Mesodermal cell (in vitro differentiated cells): Measurements from ENCODE around the gene RABL6. TPM values are rescaled to one million over a fixed set of nuclear protein-coding genes. Genes with fewer than 3 reads are reported as not detected.
"Not testable (repeated sequence)": the region's sequence is repeated elsewhere in the genome, so short reads cannot be mapped to it uniquely, and the experiment has no call there.

Experiments
- H3K27ac ChIP-seq: 2 replicates; pipeline ENCODE4 v1.7.0; 2013; ENCODE audit warnings: mild to moderate bottlenecking, low read depth, low read length, moderate library complexity; ENCODE audit not compliant: severe bottlenecking
- H3K36me3 ChIP-seq: 2 replicates; pipeline ENCODE4 v1.7.1; 2013; ENCODE audit warnings: mild to moderate bottlenecking, low read length, moderate library complexity; ENCODE audit not compliant: control insufficient read depth, insufficient read depth
- H3K4me1 ChIP-seq: one replicate; pipeline ENCODE4 v1.7.1; 2013; ENCODE audit warnings: mild to moderate bottlenecking, low read length; ENCODE audit not compliant: insufficient read depth, control insufficient read depth, poor library complexity, severe bottlenecking
- H3K4me3 ChIP-seq: 2 replicates; pipeline ENCODE4 v1.7.0; 2013; ENCODE audit warnings: low read length, control low read depth, mild to moderate bottlenecking; ENCODE audit not compliant: insufficient read depth, poor library complexity, severe bottlenecking; ENCODE audit errors: extremely low read depth
- H3K9me3 ChIP-seq: 2 replicates; pipeline ENCODE4 v1.7.1; 2013; ENCODE audit warnings: mild to moderate bottlenecking, low read length, moderate library complexity; ENCODE audit not compliant: control insufficient read depth
- WGBS, 2 experiments: methylation state at CpG; one replicate each; pipeline ENCODE4 v1.1.5; 2013; ENCODE audit warnings: missing lambda C conversion rate in 2 of 2; ENCODE audit not compliant: insufficient coverage in 2 of 2; 5-methylcytosine and 5-hydroxymethylcytosine counted together
- polyA plus RNA-seq, 2 experiments: library from polyadenylated mRNA; stranded (reverse); fragments of 50-300 nt; gene quantifications; one replicate each; pipeline ENCODE4 v1.2.3, GENCODE V29; 2013

The RABL6 gene, protein sequence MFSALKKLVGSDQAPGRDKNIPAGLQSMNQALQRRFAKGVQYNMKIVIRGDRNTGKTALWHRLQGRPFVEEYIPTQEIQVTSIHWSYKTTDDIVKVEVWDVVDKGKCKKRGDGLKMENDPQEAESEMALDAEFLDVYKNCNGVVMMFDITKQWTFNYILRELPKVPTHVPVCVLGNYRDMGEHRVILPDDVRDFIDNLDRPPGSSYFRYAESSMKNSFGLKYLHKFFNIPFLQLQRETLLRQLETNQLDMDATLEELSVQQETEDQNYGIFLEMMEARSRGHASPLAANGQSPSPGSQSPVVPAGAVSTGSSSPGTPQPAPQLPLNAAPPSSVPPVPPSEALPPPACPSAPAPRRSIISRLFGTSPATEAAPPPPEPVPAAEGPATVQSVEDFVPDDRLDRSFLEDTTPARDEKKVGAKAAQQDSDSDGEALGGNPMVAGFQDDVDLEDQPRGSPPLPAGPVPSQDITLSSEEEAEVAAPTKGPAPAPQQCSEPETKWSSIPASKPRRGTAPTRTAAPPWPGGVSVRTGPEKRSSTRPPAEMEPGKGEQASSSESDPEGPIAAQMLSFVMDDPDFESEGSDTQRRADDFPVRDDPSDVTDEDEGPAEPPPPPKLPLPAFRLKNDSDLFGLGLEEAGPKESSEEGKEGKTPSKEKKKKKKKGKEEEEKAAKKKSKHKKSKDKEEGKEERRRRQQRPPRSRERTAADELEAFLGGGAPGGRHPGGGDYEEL
- 153 TPM for polyA plus RNA-seq (2013, experiment 1 of 2)
- polyA plus RNA-seq (2013, experiment 2 of 2), result 143 TPM

- H3K4me1 ChIP-seq, result peaks cover 24% of the 10 kb centered on the region
- no peaks in the 10 kb centered on the region for H3K9me3 ChIP-seq
- peak within 1 kb of the TSS; percentile 84 for H3K4me3 ChIP-seq
- peak within 1 kb of the TSS; percentile 66 for H3K27ac ChIP-seq
- 1% methylated on average over 71 to 90 of the region's 96 CpGs for WGBS, 2 experiments
- H3K36me3 ChIP-seq, result peaks cover 37% of the 10 kb centered on the region
Observed at GRCh38 chr9:136807281-136808074, at the start of gene RABL6. Gene RABL6, plus strand, starts transcription at chr9:136807948. Its CDS starts 249 bp downstream, at chr9:136808197.

GRCh38 chr9:136759001-136759400 lies 48.7 kb upstream of the RABL6 start:
- Histone ChIP-seq H3K36me3 (no peaks in the 10 kb centered on the region), H3K4me1 (peaks cover 3% of the 10 kb centered on the region), H3K4me3 (no peak overlapping the region), H3K27ac (no peak overlapping the region), H3K9me3 (no peaks in the 10 kb centered on the region)
- WGBS, 2 experiments, result 88 to 92% methylated on average over 7 to 9 of the region's 9 CpGs

DNA sequence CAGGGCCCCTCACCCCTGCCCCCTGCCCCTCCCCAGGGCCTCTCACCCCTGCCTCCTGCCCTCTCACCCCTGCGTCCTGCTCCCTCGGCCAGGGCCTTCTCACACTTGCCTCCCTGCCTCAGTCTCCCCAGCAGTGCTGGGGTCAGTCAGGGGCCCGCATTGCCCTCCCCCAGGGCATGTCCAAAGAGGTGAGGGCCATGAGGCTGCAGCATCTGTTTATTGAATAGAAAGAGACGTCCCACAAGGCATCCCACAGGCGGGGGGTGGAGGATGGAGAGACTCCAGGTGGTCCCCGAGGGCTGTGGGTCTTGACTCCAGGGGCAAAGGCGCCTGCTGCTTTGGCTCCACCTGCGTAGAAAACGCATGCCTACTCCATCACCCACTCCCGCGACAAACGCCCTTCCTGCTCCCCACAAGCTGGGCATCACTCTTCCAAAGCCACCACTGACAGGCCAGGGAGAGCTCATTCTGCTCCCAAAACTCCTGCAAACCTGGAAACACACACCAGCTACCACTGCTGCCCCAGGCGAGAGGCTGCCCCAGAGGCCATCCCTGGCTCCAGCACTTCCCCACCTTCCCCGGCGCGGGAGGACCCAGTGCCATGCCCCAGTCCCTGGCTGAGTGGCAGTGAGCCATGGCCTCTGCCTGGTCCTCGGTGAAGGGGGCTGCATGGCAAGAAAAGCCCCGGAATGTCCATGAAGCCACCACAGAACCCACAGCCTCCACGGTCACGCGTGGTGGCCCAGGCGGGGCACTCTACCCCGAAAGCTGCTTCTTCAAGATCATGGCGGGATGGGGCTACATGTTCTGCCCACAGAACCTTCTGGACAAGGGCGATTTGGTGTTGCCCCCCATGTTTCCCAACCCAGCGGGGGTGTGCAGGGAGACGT lies 48.1 kb upstream of the RABL6 start:
- Histone ChIP-seq H3K4me1 (peaks cover 6% of the 10 kb centered on the region), H3K27ac (no peak overlapping the region), H3K36me3 (no peaks in the 10 kb centered on the region), H3K9me3 (no peaks in the 10 kb centered on the region), H3K4me3 (no peak overlapping the region)
- WGBS, 2 experiments, result 93 to 94% methylated on average over 24 of the region's 27 CpGs

DNA sequence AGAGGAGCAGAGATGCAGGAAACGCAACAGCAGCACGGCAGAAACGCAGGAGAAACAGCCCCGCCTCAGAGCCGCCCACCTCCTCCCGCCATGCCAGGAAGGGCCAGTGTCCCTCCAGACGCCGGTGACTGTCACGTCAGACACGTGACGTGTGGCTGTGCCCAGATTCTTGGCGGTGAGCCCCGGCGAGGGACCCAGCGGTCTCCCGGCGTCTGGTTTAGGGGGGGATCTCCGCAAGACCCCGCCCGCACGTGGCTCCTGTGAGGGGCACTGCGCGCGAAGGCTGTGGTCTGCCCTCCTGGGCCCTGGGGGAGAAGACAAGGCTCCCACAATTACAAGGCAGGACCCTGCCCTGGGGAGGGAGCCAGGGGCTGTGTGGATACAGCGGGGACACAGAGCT lies 47.3 kb upstream of the RABL6 start:
- Histone ChIP-seq H3K36me3 (no peaks in the 10 kb centered on the region), H3K9me3 (no peaks in the 10 kb centered on the region), H3K27ac (no peak overlapping the region), H3K4me1 (peaks cover 12% of the 10 kb centered on the region), H3K4me3 (no peak overlapping the region)
- WGBS, 2 experiments, result 90 to 91% methylated on average over 19 to 23 of the region's 25 CpGs

GRCh38 chr9:136760834-136761544 lies 46.8 kb upstream of the RABL6 start:
- 75 to 77% methylated on average over 19 to 21 of the region's 22 CpGs for WGBS, 2 experiments
- H3K9me3 ChIP-seq, H3K27ac ChIP-seq: not testable (repeated sequence)

GRCh38 chr9:136761545-136761981 lies 46.2 kb upstream of the RABL6 start:
- WGBS, 2 experiments, result 90 to 93% methylated on average over 11 to 13 of the region's 13 CpGs
- no peaks in the 10 kb centered on the region for H3K9me3 ChIP-seq
- no peaks in the 10 kb centered on the region for H3K36me3 ChIP-seq
- H3K4me3 ChIP-seq, result no peak overlapping the region
- H3K27ac ChIP-seq, result no peak overlapping the region
- H3K4me1 ChIP-seq, result peaks cover 12% of the 10 kb centered on the region

More at GRCh38 chr9:136760834-136761544, 46.8 kb upstream of the RABL6 start:
- not testable (repeated sequence) for H3K4me3 ChIP-seq, H3K36me3 ChIP-seq
- H3K4me1 ChIP-seq, result peaks cover 12% of the 10 kb centered on the region

- WGBS, 2 experiments, result 90 to 94% methylated on average over 3 to 13 of the region's 17 CpGs
- H3K4me1 ChIP-seq, result peaks cover 12% of the 10 kb centered on the region
Observed at GRCh38 chr9:136762221-136762691, 45.5 kb upstream of the RABL6 start.

GRCh38 chr9:136762915-136763648 lies 44.7 kb upstream of the RABL6 start:
- Histone ChIP-seq H3K27ac (no peak overlapping the region), H3K4me3 (no peak overlapping the region), H3K4me1 (peaks cover 12% of the 10 kb centered on the region), H3K36me3 (no peaks in the 10 kb centered on the region), H3K9me3 (no peaks in the 10 kb centered on the region)
- 36 to 38% methylated on average over 11 to 14 of the region's 37 CpGs for WGBS, 2 experiments

More at GRCh38 chr9:136762221-136762691, 45.5 kb upstream of the RABL6 start:
- H3K27ac ChIP-seq, result no peak overlapping the region
- no peaks in the 10 kb centered on the region for H3K9me3 ChIP-seq
- H3K4me3 ChIP-seq, result no peak overlapping the region
- H3K36me3 ChIP-seq, result no peaks in the 10 kb centered on the region

GRCh38 chr9:136763649-136764035 lies 44.1 kb upstream of the RABL6 start:
- WGBS, 2 experiments, result 88 to 93% methylated on average over 10 to 14 of the region's 14 CpGs
- H3K9me3 ChIP-seq, result no peaks in the 10 kb centered on the region
- H3K4me1 ChIP-seq, result peaks cover 12% of the 10 kb centered on the region
- no peak overlapping the region for H3K27ac ChIP-seq
- no peak overlapping the region for H3K4me3 ChIP-seq
- no peaks in the 10 kb centered on the region for H3K36me3 ChIP-seq
